ENCODE results near the gene CGB7. TPM values are rescaled to one million over a fixed set of nuclear protein-coding genes. Genes with fewer than 3 reads are reported as not detected.
A peak's percentile ranks its signal among the peaks of the same experiment; 100 is the strongest.

Gene CGB7
- total and polyA plus RNA-seq, 2 of the 13 experiments (the other 11 are each of a cell fraction or from before 2014, with no cell fraction given), result 0.07 TPM; not detected in 1

GRCh38 chr19:49085020-49085867 is 27.7 kb upstream of the CGB7 start, which contains the start of gene SNRNP70 (continued):
- TF ChIP-seq GRHL1 (CRISPR knock-in tag; conservative IDR thresholded peaks at IDR 0.05), result no peak
- no peak for TF ChIP-seq PRPF4 (IDR thresholded peaks at IDR 0.05; ENCODE audit: low read depth, low read length, poor library complexity, severe bottlenecking)
- peak; percentile 78 for TF ChIP-seq FOXK2 (IDR thresholded peaks at IDR 0.05)
- TF ChIP-seq ZNF761 (CRISPR knock-in tag; conservative IDR thresholded peaks at IDR 0.05), result 0 out of 2 replicates have a peak, but pooled peaks have one; percentile 28
- TF ChIP-seq CENPX (CRISPR knock-in tag; IDR thresholded peaks at IDR 0.05), result no peak
- TF ChIP-seq SALL2 (CRISPR knock-in tag; IDR thresholded peaks at IDR 0.05), result 0 out of 2 replicates have a peak, but pooled peaks have one; percentile 77
- TF ChIP-seq CBX1 (IDR thresholded peaks at IDR 0.05; ENCODE audit: low read depth), result peak; percentile 65
- no peak for TF ChIP-seq MZF1 (CRISPR knock-in tag; IDR thresholded peaks at IDR 0.05; ENCODE audit: borderline replicate concordance)
- peak; percentile 99 for TF ChIP-seq TAF1 (CRISPR knock-in tag; IDR thresholded peaks at IDR 0.05)
- TF ChIP-seq RBAK (CRISPR knock-in tag; IDR thresholded peaks at IDR 0.05), result no peak
- no peak for TF ChIP-seq ZNF34 (CRISPR knock-in tag; IDR thresholded peaks at IDR 0.05; ENCODE audit: borderline replicate concordance)
- no peak for TF ChIP-seq RFX5 (IDR thresholded peaks at IDR 0.05; ENCODE audit: low read depth, low read length)
- TF ChIP-seq TEAD2 (CRISPR knock-in tag; IDR thresholded peaks at IDR 0.05), result peak; percentile 33; the same call in 1 of the 2 replicates
- TF ChIP-seq, protein P1, sequence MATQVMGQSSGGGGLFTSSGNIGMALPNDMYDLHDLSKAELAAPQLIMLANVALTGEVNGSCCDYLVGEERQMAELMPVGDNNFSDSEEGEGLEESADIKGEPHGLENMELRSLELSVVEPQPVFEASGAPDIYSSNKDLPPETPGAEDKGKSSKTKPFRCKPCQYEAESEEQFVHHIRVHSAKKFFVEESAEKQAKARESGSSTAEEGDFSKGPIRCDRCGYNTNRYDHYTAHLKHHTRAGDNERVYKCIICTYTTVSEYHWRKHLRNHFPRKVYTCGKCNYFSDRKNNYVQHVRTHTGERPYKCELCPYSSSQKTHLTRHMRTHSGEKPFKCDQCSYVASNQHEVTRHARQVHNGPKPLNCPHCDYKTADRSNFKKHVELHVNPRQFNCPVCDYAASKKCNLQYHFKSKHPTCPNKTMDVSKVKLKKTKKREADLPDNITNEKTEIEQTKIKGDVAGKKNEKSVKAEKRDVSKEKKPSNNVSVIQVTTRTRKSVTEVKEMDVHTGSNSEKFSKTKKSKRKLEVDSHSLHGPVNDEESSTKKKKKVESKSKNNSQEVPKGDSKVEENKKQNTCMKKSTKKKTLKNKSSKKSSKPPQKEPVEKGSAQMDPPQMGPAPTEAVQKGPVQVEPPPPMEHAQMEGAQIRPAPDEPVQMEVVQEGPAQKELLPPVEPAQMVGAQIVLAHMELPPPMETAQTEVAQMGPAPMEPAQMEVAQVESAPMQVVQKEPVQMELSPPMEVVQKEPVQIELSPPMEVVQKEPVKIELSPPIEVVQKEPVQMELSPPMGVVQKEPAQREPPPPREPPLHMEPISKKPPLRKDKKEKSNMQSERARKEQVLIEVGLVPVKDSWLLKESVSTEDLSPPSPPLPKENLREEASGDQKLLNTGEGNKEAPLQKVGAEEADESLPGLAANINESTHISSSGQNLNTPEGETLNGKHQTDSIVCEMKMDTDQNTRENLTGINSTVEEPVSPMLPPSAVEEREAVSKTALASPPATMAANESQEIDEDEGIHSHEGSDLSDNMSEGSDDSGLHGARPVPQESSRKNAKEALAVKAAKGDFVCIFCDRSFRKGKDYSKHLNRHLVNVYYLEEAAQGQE (IDR thresholded peaks at IDR 0.05; ENCODE audit: borderline replicate concordance in 1 of 2, low read depth in 1 of 2, low read length in 2 of 2), result peak in 1 of 2 experiments; percentile 74; a peak in 1 of 4 replicates
- TF ChIP-seq ZNF235 (CRISPR knock-in tag; IDR thresholded peaks at IDR 0.05; ENCODE audit: borderline replicate concordance), result 0 out of 2 replicates have a peak, but pooled peaks have one; percentile 75
- no peak for TF ChIP-seq TOPORS (CRISPR knock-in tag; IDR thresholded peaks at IDR 0.05)
- TF ChIP-seq, protein P2, sequence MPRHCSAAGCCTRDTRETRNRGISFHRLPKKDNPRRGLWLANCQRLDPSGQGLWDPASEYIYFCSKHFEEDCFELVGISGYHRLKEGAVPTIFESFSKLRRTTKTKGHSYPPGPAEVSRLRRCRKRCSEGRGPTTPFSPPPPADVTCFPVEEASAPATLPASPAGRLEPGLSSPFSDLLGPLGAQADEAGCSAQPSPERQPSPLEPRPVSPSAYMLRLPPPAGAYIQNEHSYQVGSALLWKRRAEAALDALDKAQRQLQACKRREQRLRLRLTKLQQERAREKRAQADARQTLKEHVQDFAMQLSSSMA (CRISPR knock-in tag; IDR thresholded peaks at IDR 0.05), result no peak; the same call in 1 of the 2 replicates
- no peak for TF ChIP-seq SKI (IDR thresholded peaks at IDR 0.05; ENCODE audit: partially characterized antibody)
- TF ChIP-seq RNF2 (conservative IDR thresholded peaks at IDR 0.05; ENCODE audit: low read depth), result peak; percentile 75; the same call in 1 of the 2 replicates
- TF ChIP-seq CEBPB (IDR thresholded peaks at IDR 0.05; ENCODE audit: borderline replicate concordance, low read depth, low read length), result no peak
- TF ChIP-seq, protein P3, sequence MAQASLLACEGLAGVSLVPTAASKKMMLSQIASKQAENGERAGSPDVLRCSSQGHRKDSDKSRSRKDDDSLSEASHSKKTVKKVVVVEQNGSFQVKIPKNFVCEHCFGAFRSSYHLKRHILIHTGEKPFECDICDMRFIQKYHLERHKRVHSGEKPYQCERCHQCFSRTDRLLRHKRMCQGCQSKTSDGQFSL (CRISPR knock-in tag; IDR thresholded peaks at IDR 0.05), result no peak; the same call in 1 of the 2 replicates
- no peak; the same call in 1 of the 2 replicates for TF ChIP-seq ELK4 (CRISPR knock-in tag; IDR thresholded peaks at IDR 0.05; ENCODE audit: borderline replicate concordance)
